ENCODE data around the gene TSR1. TPM values are rescaled to one million over a fixed set of nuclear protein-coding genes. Genes with fewer than 3 reads are reported as not detected.

The TSR1 gene
- total RNA-seq, 4 donors from 2014 or later = 31.6 to 124 (median 40.8) TPM

DNA sequence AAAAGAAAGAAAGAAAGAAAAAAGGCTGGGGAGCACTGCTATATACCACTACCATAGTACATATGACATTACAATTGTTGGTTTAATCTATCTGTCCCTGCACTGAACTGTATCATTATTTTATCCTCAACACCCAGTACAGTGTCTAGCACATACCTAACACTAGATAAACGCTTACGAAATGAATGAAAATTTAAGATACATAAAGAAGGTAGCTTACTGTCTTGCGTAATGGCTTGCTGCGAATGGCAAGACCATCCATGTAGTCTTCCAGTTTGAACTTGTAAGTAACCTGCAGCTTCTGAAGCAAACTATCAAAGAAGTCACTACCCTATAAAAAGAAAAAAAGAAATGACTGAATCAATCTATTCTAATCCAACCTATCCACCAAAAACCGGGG is 39.2 kb downstream of the TSR1 start:
- DNase-seq (ENCODE audit: low spot score) (no peak), ATAC-seq (ENCODE audit: low FRiP score) (no peak)
- no peak for TF ChIP-seq CTCF (IDR thresholded peaks at IDR 0.05)

- no peak for ATAC-seq (ENCODE audit: low FRiP score)
- no peak for DNase-seq (ENCODE audit: low spot score)
- TF ChIP-seq CTCF (IDR thresholded peaks at IDR 0.05) = no peak
Measured at GRCh38 chr17:2295575-2295974, 40.7 kb downstream of the TSR1 start.

- DNase-seq (ENCODE audit: low spot score) (no peak), ATAC-seq (ENCODE audit: low FRiP score) (no peak)
- TF ChIP-seq CTCF (IDR thresholded peaks at IDR 0.05) = no peak
Measured at GRCh38 chr17:2292100-2292499, 44.2 kb downstream of the TSR1 start.

GRCh38 chr17:2289878-2290478 is 46.3 kb downstream of the TSR1 start:
- no peak for ATAC-seq (ENCODE audit: low FRiP score)

DNA sequence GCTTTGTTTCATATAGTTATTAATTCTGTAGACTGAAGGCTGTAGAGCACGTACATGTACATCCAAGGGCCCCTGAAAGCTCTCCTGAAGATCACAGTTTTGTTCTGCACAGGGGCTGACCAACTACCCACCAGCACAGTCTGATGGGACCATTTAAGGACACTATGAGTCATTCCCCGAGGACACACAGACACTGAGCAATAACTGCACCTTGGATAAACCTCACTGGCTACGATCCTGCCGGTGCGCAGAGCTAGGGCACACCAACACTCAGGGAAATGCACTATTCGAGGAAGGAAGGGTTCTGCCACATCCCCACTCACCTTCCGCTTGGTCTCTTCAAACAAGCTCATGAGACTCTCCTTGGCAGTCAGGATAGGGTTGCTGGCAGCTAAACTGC is 53.0 kb downstream of the TSR1 start:
- ATAC-seq (ENCODE audit: low FRiP score) (peak; percentile 19), DNase-seq (ENCODE audit: low spot score) (no peak)
- TF ChIP-seq CTCF (IDR thresholded peaks at IDR 0.05) = no peak

More at GRCh38 chr17:2289878-2290478, 46.3 kb downstream of the TSR1 start:
- TF ChIP-seq CTCF (IDR thresholded peaks at IDR 0.05) = no peak
- DNase-seq (ENCODE audit: low spot score) = no peak

DNA sequence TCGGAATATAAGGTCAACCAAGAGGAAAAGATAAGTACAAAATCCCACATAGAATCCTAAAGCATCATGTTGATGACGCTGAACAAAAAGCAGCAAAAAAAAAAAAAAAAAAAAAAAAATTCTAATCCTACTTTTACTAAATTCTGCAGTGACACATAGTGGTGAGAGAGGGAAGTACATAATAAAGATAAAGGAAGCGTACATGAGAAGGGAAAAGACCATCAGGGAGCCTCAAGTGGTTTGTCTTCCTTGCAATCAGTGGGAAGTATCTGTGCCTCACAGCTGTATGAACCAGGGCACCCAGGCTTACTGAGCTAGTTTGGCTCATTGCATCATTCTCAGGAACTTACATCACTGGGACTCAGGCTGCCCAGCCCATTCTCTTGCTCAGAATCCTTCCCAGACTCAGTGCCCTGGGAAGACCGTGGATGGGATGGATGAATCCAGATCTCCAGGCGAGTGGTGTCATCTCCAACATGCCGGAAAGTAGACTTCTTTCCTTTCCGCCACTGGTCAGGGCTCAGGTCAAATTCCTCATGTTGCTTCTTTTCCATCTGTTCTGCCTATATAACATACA is 53.9 kb downstream of the TSR1 start:
- ATAC-seq (ENCODE audit: low FRiP score) = peak; percentile 76
- TF ChIP-seq CTCF (IDR thresholded peaks at IDR 0.05) = peak in 1 of 3 donors; percentile 7
- DNase-seq (ENCODE audit: low spot score) = no peak

DNA sequence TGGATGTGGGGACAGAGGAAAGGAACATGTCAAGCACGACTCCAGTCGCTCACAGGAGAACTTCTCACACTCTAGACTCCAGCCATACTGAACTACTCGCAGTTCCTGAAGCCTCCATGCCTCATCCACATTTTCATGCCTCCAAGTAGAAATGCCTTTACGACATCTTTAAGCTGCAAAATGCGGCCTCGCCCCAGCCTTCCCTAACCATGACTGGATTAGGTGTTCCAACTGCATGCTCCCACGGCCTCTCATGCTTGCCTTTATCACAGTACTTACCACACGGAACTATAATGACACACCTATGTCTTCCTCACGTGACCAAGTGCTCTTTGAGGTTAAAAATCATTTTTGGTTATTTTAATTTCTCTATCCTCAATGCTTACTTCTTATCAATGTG is 56.5 kb downstream of the TSR1 start:
- no peak for DNase-seq (ENCODE audit: low spot score)
- no peak for TF ChIP-seq CTCF (IDR thresholded peaks at IDR 0.05)
- ATAC-seq (ENCODE audit: low FRiP score) = no peak
